ENCODE results near the gene ZCCHC4. TPM values are rescaled to one million over a fixed set of nuclear protein-coding genes. Genes with fewer than 3 reads are reported as not detected.

Gene ZCCHC4
- total RNA-seq, 1 donor from 2014 or later: 7.0 TPM

DNA sequence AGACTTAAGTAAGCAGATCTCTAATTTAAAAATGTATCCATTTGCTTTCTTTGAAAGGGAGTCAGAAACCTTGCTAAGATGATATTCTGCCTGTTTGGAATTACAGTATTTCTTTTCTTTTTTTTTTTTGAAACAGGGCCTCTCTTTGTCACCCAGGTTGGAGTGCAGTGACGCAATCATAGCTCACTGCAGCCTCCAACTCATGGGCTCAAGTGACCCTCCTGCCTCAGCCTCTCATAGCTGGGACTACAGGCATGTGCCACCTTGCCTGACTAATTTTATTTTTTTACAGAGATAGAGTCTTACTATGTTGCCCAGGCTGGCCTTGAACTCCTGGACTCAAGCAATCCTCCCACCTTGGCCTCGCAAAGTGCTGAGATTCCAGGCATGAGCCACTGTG is 104.4 kb downstream of the ZCCHC4 start:
- DNase-seq (ENCODE audit: low read depth): no peak
- Histone ChIP-seq H3K27me3 (ENCODE audit: control insufficient read depth, insufficient read depth, low read length) (no peaks in the 10 kb centered on the region), H3K36me3 (ENCODE audit: control insufficient read depth, insufficient read depth, low read length) (no peaks in the 10 kb centered on the region), H3K4me3 (ENCODE audit: low read depth, low read length) (no peak overlapping the region)
- no peak for TF ChIP-seq CTCF (IDR thresholded peaks at IDR 0.05; ENCODE audit: insufficient read depth, low read length, poor library complexity, severe bottlenecking)

Other genes with a start within 250 kb of the ZCCHC4 start
- gene SEPSECS, start 152.3 kb upstream of the ZCCHC4 start, total RNA-seq: 4.7 and 7.5 TPM in 2 replicates
- gene PI4K2B, start 78.7 kb upstream of the ZCCHC4 start, total RNA-seq: 9.4 and 10.9 TPM in 2 replicates
- gene ANAPC4, start 64.5 kb downstream of the ZCCHC4 start, total RNA-seq: 16.6 and 24.9 TPM in 2 replicates

Data from kidney epithelial cell (primary cell).